GM12872 (cell line): Measurements from ENCODE around the gene C1QB.

Experiments used
- CTCF ChIP-seq: IDR thresholded peaks from 3 replicates; pipeline ENCODE4 v1.5.1; 2011; ENCODE audit warnings: low read depth, mild to moderate bottlenecking, low read length, moderate library complexity; ENCODE audit not compliant: insufficient read depth

Gene C1QB

DNA sequence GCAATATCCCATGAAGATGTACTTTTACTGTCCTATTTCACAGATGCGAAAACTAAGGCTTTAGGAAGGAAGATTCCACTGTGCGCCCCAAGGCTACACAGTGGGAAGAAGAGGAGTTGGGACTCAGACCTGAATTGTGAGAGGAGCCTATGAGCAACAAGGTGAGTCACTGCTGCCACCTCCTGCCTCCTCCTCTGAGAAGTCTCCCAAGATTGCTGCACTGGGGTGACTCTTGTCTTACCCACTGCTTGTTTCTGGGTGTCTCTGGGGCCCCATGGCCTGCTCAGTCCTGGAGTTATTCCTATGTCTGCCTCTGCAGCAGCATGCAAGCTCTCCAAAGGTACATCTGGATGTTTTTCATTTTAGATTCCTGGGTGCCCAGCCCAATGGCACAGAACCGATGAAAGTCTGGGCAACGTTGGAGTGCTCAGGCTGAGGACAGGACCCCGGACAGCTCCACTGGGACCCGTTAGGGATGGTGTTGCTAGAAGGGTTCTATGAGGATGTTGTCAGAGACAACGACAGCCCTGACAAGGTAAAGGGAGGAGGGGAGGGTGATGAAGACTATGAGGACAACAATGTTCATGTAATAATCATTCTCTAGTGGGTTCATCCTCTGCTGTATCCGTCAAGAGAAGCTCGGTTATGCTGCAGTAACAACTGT is 27.6 kb upstream of the C1QB start:
- TF ChIP-seq CTCF, result no peak

GRCh38 chr1:22626237-22627157 is 26.5 kb upstream of the C1QB start:
- no peak for TF ChIP-seq CTCF

DNA sequence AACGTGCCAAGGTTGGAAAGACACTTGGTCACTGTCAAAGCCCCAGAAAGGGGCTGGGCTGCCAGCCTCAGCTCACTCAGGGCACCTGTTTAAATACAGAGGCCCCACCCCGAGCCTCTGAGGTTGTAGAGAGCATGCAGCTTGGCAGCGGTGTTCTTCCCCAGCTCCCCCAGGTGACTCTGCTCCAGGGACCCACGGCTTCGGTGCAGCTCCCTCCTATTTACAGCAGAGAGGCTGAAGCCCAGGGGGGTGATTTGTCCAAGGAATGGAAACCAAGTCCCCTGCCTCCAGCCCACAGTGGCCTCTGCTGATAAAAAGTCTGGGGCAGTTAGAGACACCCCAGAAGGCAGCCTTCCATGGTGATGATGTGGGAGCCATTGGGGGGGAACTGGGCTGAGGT is 25.7 kb upstream of the C1QB start:
- TF ChIP-seq CTCF, result no peak

DNA sequence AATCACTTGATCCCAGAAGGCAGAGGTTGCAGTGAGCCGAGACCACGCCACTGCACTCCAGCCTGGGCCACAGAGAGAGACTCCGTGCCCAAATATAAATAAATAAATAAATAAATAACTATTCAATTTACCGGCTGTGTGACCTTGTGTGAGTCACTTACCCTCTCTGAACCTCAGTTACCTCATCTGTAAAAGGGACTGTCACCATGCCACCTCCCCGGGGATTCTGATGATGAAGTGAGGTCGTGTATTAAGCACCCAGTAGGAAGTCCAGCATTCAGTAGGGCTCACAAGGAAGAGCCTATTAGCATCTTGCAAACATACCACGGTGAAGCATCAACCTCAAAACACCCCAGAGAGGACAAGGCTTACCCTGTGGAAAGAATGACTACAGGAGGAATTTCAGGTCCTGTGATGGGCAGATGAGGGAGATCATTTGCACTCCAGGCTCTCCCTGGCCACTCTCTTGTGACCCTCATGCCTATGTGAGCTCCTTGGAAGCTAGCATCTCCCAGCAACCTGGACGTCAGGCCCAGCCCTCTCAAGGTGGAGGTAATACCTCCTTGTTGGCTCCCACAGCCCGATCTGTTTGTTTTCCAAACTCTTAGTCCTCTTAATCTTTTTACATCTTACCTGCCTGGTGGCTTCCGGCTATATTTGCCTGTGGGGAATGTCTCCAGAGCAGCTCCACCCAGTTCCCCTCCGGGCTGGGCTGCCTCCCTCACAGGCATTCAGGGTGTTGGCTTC is 24.2 kb upstream of the C1QB start:
- TF ChIP-seq CTCF, result no peak

DNA sequence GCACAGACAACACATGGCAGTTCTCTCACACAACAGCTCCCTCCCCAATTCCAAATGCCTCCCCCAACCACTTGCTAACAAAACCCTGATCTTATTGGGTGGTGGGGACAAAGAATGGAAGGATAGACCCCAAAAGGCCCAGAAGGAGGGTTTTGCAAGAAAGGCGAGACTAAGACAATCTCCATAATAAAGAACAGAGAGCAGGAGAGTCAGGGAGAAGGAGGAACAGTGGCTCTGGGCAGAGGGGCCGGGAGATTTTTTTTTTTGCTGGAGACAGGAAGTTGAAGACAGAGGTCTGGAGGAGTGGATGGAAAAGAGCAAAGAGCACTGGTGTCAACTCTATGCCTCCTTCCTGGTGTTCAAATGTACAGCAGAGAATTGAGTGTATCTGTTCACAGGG is 23.1 kb upstream of the C1QB start:
- no peak for TF ChIP-seq CTCF

- no peak for TF ChIP-seq CTCF
Measured at GRCh38 chr1:22633697-22634463, 19.2 kb upstream of the C1QB start.

DNA sequence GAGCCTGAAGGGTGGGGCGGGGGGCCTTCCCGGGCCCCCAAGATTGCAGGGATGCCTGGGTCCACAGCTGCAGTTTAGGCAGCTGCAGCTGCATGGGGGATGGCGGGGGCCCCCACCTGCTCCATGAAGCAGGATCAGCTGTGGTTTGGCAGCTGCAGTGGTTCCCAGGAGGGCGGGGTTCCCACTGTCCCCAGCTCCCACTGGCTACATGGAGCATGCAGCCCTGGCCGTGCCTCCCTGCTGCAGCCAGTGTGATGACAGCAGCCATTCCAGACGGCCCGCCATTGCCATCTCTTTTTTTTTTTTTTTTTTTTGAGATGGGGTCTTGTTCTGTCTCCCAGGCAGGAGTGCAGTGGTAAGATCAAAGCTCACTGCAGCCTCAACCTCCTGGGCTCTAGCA is 17.6 kb upstream of the C1QB start:
- TF ChIP-seq CTCF, result no peak
